ENCODE measurements around the gene HLF. TPM values are rescaled to one million over a fixed set of nuclear protein-coding genes. Genes with fewer than 3 reads are reported as not detected.

The HLF gene
- polyA plus RNA-seq, 2 donors, result 6.4 to 12.7 TPM

DNA sequence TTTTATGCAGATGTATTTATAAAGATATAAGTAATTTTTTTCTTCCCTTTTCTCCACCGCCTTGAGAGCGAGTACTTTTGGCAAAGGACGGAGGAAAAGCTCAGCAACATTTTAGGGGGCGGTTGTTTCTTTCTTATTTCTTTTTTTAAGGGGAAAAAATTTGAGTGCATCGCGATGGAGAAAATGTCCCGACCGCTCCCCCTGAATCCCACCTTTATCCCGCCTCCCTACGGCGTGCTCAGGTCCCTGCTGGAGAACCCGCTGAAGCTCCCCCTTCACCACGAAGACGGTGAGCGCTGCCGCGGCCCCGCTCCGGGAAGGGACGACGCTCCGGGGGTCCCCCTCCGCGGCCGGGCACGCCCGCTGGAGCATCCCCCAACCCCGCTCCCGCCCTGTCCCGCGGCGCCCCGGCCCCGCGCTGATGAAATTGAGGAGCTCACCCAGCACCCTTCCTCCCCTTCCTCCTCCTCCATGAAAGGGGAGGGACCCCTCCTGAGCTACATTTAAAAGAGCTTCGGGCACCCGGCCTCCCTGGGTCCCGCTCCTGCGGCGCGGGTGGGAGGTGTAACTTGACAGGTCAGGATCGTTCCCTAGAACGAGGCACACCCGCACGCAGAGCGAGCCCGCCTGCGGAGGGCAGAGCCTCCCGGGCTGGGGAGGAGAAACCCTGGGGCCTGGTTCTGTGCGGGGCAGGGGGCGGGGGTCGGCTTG, 706 bp downstream of the HLF start:
- WGBS, 2 donors, result 1 to 2% methylated on average over 52 of the region's 52 CpGs
- Histone ChIP-seq H3K36me3 (ENCODE audit: control insufficient read depth in 2 of 2, insufficient read depth in 2 of 2, low read length in 1 of 2) (peaks cover 0 to 3% of the 10 kb centered on the region in 2 donors), H3K27ac (ENCODE audit: low read depth in 2 of 2, low read length in 1 of 2) (peak overlapping the region; percentile 82 to 90), H3K4me3 (ENCODE audit: low read depth in 1 of 2, low read length in 2 of 2) (peak overlapping the region; percentile 53), H3K9me3 (ENCODE audit: control insufficient read depth in 2 of 2, insufficient read depth in 1 of 2, low read depth in 1 of 2, low read length in 1 of 2) (no peaks in the 10 kb centered on the region), H3K27me3 (ENCODE audit: control insufficient read depth in 1 of 2, insufficient read depth in 2 of 2, low read length in 2 of 2) (no peaks in the 10 kb centered on the region), H3K4me1 (ENCODE audit: control insufficient read depth in 2 of 2, insufficient read depth in 2 of 2, low read length in 1 of 2) (peaks cover 0 to 3% of the 10 kb centered on the region in 2 donors)

DNA sequence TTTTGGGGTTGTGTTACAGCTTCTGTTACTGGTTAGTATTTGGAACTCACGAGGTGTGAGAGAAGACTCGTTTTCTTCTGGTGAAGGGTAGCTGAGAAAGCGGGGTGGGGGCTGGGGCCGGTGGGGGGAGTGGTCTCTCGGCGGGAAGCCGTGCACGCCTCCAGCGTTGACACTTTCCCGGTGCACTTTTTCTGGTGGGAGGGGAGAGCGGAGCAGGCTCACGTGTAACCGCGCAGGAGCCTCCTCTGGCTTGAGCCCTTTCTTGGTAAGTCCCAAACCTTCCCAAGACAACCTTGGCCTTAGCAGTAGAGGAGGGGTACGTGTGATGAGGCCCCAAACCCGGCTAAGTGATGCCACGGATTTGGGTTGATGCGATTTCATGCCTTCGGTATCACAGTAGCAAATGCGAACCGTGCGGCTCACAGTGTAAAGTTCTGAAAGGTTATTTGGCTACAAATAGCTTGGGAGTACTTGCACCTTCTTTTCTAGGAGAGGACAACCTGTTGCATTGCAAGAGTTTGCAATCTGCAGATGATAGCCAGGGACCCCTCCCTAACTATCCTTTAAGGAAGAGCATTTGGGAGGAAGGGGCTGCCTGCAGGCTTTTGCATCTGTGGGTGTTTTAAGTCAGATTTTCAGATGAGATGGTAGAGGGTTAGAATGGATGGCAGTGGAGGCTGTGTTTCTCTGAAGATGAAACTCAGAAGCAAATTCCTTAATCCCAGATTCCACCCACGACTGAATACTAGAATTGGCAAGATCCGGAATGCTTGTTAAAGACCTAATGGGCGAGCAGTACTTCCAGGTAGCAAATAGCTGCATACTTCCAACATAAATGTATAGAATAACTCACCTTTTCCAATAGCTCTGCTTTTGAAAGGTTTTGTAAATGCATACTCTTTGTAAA, 1.5 kb downstream of the HLF start:
- Histone ChIP-seq H3K27ac (ENCODE audit: low read depth in 2 of 2, low read length in 1 of 2) (peak overlapping the region; percentile 82 to 90), H3K27me3 (ENCODE audit: control insufficient read depth in 1 of 2, insufficient read depth in 2 of 2, low read length in 2 of 2) (no peaks in the 10 kb centered on the region), H3K4me3 (ENCODE audit: low read depth in 1 of 2, low read length in 2 of 2) (peak overlapping the region; percentile 33 to 53), H3K9me3 (ENCODE audit: control insufficient read depth in 2 of 2, insufficient read depth in 1 of 2, low read depth in 1 of 2, low read length in 1 of 2) (no peaks in the 10 kb centered on the region), H3K36me3 (ENCODE audit: control insufficient read depth in 2 of 2, insufficient read depth in 2 of 2, low read length in 1 of 2) (peaks cover 0 to 3% of the 10 kb centered on the region in 2 donors), H3K4me1 (ENCODE audit: control insufficient read depth in 2 of 2, insufficient read depth in 2 of 2, low read length in 1 of 2) (peaks cover 0 to 3% of the 10 kb centered on the region in 2 donors)
- WGBS, 2 donors, result 7 to 14% methylated on average over 25 of the region's 25 CpGs

DNA sequence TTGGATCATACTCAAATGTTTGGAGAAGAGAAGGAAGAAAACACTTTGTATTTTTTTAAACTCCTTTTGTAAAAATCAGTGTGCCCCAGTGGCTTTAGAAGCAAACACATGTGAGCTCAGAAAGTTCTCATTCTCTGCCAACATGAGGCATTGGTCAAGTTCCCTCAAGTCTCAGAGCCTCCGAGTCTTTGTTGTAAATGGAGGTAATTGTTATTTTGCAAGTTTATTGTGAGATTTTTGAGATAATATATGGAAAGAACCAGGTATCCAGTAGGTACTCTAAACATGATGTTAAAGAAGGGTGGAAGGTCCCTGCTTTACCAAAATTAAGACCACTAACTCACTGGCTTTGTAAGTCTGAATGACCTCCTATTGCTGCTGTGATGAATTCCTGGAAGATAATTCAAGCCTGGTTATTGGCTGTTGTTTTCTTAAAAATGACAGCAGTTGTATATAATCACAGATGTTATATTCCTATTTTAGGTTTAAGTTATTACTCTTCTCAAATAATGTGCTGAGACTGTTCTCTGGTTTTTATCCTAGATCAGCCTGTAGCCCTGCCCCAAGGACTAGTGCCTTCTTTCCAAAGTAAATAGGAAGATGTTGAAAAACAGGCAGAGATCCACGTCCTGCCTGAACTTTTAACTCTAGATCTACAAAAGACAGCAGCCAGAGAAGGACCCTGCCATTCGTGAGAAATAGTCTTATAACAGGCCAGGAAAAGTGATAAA, 2.4 kb downstream of the HLF start:
- peak overlapping the region in 1 of 2 donors; percentile 53 for H3K4me3 ChIP-seq (ENCODE audit: low read depth in 1 of 2, low read length in 2 of 2)
- 14 to 35% methylated on average over 3 of the region's 3 CpGs for WGBS, 2 donors

DNA sequence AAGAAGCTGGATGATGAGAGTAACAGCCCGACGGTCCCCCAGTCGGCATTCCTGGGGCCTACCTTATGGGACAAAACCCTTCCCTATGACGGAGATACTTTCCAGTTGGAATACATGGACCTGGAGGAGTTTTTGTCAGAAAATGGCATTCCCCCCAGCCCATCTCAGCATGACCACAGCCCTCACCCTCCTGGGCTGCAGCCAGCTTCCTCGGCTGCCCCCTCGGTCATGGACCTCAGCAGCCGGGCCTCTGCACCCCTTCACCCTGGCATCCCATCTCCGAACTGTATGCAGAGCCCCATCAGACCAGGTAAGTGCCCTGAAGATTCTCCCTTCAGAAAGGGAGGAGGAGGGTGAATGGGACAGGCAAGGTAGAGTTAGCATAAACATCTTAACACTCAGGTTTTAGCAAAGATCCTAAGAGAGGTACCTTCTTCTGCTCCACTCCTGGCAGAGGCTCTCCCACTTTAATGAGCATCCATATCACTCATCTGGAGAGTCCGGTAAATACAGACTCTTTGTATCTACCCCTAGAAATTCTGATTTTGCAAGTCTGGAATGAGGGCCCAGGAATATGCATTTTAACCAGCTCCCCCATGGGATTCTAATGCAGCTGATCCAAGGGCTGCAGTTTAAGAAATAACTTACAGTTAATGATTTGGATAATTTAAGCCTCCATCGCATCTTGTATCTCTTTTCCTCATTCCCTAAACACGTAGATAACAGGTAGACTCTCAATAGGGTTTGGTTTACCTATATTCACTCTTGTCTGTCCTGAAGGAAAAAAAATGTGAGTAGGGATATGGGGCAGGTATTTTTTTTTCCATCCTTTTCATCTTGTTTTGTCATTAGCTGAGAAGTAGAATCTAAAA, 3.3 kb downstream of the HLF start:
- peak overlapping the region; percentile 57 to 73 for H3K27ac ChIP-seq (ENCODE audit: low read depth in 2 of 2, low read length in 1 of 2)
- peak overlapping the region; percentile 44 to 47 for H3K4me3 ChIP-seq (ENCODE audit: low read depth in 1 of 2, low read length in 2 of 2)
- 53 to 78% methylated on average over 11 of the region's 11 CpGs for WGBS, 2 donors
- no peaks in the 10 kb centered on the region for H3K9me3 ChIP-seq (ENCODE audit: control insufficient read depth in 2 of 2, insufficient read depth in 1 of 2, low read depth in 1 of 2, low read length in 1 of 2)
- peaks cover 0 to 3% of the 10 kb centered on the region in 2 donors for H3K36me3 ChIP-seq (ENCODE audit: control insufficient read depth in 2 of 2, insufficient read depth in 2 of 2, low read length in 1 of 2)
- peaks cover 0 to 3% of the 10 kb centered on the region in 2 donors for H3K4me1 ChIP-seq (ENCODE audit: control insufficient read depth in 2 of 2, insufficient read depth in 2 of 2, low read length in 1 of 2)
- no peaks in the 10 kb centered on the region for H3K27me3 ChIP-seq (ENCODE audit: control insufficient read depth in 1 of 2, insufficient read depth in 2 of 2, low read length in 2 of 2)

More for the DNA sequence above, 2.4 kb downstream of the HLF start:
- Histone ChIP-seq H3K9me3 (ENCODE audit: control insufficient read depth in 2 of 2, insufficient read depth in 1 of 2, low read depth in 1 of 2, low read length in 1 of 2) (no peaks in the 10 kb centered on the region), H3K27me3 (ENCODE audit: control insufficient read depth in 1 of 2, insufficient read depth in 2 of 2, low read length in 2 of 2) (no peaks in the 10 kb centered on the region), H3K36me3 (ENCODE audit: control insufficient read depth in 2 of 2, insufficient read depth in 2 of 2, low read length in 1 of 2) (peaks cover 0 to 3% of the 10 kb centered on the region in 2 donors), H3K27ac (ENCODE audit: low read depth in 2 of 2, low read length in 1 of 2) (peak overlapping the region; percentile 57 to 73), H3K4me1 (ENCODE audit: control insufficient read depth in 2 of 2, insufficient read depth in 2 of 2, low read length in 1 of 2) (peaks cover 0 to 3% of the 10 kb centered on the region in 2 donors)

DNA sequence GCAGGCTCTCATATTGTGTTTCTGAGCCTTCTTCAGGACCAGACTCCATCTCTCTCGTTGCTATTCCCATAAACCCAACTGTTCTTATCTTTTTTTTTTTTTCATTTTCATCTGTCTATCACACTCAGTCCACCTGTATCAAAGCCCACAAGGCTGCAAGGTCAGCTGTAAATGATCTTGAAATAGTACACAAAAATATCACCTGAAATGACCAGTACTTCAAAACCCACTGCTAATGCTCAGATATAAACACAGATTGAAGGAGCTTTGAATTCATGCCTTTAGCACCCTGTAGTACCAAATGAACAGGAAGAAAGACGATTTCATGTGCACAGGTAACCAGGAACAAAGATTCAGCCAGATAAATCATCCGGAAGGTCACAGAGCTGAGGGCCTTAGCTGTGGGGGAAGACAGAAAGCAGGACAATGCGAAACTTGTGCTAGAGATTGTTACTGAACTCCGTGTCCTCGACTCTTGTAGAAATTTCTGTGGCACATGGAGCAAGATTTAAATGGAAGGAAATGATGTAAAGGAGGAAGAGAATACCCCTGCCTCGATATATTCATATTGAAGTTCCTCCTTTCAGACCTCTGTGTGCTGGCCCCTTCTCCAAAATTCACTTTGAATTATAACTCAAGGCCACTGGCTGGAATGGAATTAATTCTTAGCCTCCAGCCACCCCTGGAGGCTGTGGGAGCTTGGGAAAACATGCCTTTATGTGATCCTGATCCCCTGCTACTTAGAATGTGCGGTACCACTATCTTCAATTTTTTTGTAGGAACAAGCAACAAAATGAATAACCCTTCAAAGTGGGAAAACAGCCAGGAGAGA, 4.1 kb downstream of the HLF start:
- 42 to 60% methylated on average over 8 of the region's 8 CpGs for WGBS, 2 donors
- H3K4me3 ChIP-seq (ENCODE audit: low read depth in 1 of 2, low read length in 2 of 2), result peak overlapping the region in 1 of 2 donors; percentile 47
- peaks cover 0 to 9% of the 10 kb centered on the region in 2 donors for H3K4me1 ChIP-seq (ENCODE audit: control insufficient read depth in 2 of 2, insufficient read depth in 2 of 2, low read length in 1 of 2)
- H3K36me3 ChIP-seq (ENCODE audit: control insufficient read depth in 2 of 2, insufficient read depth in 2 of 2, low read length in 1 of 2), result peaks cover 0 to 3% of the 10 kb centered on the region in 2 donors
- H3K9me3 ChIP-seq (ENCODE audit: control insufficient read depth in 2 of 2, insufficient read depth in 1 of 2, low read depth in 1 of 2, low read length in 1 of 2), result no peaks in the 10 kb centered on the region
- peak overlapping the region; percentile 40 to 42 for H3K27ac ChIP-seq (ENCODE audit: low read depth in 2 of 2, low read length in 1 of 2)
- H3K27me3 ChIP-seq (ENCODE audit: control insufficient read depth in 1 of 2, insufficient read depth in 2 of 2, low read length in 2 of 2), result no peaks in the 10 kb centered on the region

DNA sequence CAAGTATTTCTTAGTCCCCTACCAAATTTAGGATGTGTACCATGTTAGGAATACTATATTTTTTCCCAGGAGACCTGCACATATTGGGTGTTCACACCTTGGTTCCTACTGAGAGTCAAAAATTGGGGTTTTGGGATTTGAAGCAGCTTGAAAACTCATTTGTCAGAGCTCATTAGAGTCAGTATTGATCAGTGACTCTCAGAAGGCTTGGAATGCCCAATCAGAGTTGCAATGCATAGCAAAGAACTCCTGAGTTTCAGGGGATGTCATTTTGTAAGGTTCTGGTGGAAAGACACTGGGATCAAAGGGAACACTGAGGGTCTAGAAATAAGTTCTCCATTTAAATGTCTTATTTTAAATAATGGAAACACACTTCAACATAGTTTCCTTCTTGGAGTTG, 5.1 kb downstream of the HLF start:
- H3K9me3 ChIP-seq (ENCODE audit: control insufficient read depth in 2 of 2, insufficient read depth in 1 of 2, low read depth in 1 of 2, low read length in 1 of 2), result no peaks in the 10 kb centered on the region
- peaks cover 0 to 3% of the 10 kb centered on the region in 2 donors for H3K36me3 ChIP-seq (ENCODE audit: control insufficient read depth in 2 of 2, insufficient read depth in 2 of 2, low read length in 1 of 2)
- no peaks in the 10 kb centered on the region for H3K27me3 ChIP-seq (ENCODE audit: control insufficient read depth in 1 of 2, insufficient read depth in 2 of 2, low read length in 2 of 2)
- H3K4me1 ChIP-seq (ENCODE audit: control insufficient read depth in 2 of 2, insufficient read depth in 2 of 2, low read length in 1 of 2), result peaks cover 0 to 9% of the 10 kb centered on the region in 2 donors
- no peak overlapping the region for H3K27ac ChIP-seq (ENCODE audit: low read depth in 2 of 2, low read length in 1 of 2)
- peak overlapping the region in 1 of 2 donors; percentile 13 for H3K4me3 ChIP-seq (ENCODE audit: low read depth in 1 of 2, low read length in 2 of 2)

DNA sequence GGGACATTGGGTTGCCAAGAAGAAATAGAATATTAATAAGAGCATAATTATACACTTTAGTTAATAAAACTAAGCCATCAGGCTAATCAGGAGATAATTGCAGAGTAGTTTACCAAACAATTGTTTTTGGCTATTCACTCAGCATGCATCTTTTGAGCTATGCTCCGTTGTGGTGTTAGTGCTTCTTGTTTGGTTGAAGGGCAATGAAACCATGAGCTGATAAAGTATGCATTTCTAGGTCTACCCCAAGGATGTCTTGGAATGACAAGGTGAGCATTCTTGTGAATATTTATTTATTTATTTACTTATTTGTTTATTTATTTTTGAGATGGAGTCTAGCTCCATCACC, 6.4 kb downstream of the HLF start:
- Histone ChIP-seq H3K27ac (ENCODE audit: low read depth in 2 of 2, low read length in 1 of 2) (no peak overlapping the region), H3K27me3 (ENCODE audit: control insufficient read depth in 1 of 2, insufficient read depth in 2 of 2, low read length in 2 of 2) (no peaks in the 10 kb centered on the region), H3K9me3 (ENCODE audit: control insufficient read depth in 2 of 2, insufficient read depth in 1 of 2, low read depth in 1 of 2, low read length in 1 of 2) (no peaks in the 10 kb centered on the region), H3K4me1 (ENCODE audit: control insufficient read depth in 2 of 2, insufficient read depth in 2 of 2, low read length in 1 of 2) (peaks cover 0 to 9% of the 10 kb centered on the region in 2 donors), H3K36me3 (ENCODE audit: control insufficient read depth in 2 of 2, insufficient read depth in 2 of 2, low read length in 1 of 2) (peaks cover 0 to 3% of the 10 kb centered on the region in 2 donors), H3K4me3 (ENCODE audit: low read depth in 1 of 2, low read length in 2 of 2) (no peak overlapping the region)
- 78 to 81% methylated on average over 1 of the region's 1 CpG for WGBS, 2 donors

DNA sequence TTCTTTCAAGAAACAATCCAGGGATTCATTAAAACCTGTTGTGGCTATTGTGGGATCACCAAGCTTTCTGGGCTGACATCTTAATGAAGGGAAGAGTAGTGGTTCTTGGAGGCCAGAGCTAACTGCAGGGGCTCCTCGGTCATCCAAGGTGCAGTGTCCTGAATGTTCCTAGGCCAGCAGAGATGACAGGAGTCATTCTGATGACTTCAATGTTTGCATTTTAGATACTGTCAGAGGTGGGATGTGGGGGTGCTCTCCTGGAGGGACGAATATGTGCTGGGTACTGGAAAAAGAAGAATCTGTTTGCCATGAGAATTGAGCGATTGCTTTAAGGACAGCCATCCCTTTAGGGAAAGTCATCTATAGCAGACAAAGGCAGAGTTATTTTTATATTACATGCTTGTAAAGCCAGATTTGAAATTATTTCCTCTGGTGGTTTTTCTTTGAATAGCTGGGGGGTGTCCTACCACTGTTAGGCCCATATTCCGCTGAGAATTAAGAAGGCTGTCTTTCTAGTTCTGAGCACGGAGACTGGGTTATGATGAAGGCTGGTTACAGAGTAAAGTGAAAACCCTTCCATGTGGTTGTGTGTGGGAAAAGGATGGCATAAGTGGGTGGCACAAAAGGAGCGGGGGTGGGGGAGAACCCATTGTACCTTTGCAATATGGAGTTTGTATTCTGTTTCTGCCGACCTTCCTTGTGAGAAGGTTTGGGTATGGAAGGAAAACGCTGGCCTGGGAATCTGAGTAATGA, 7.4 kb downstream of the HLF start:
- Histone ChIP-seq H3K4me1 (ENCODE audit: control insufficient read depth in 2 of 2, insufficient read depth in 2 of 2, low read length in 1 of 2) (peaks cover 4 to 9% of the 10 kb centered on the region in 2 donors), H3K27me3 (ENCODE audit: control insufficient read depth in 1 of 2, insufficient read depth in 2 of 2, low read length in 2 of 2) (no peaks in the 10 kb centered on the region), H3K4me3 (ENCODE audit: low read depth in 1 of 2, low read length in 2 of 2) (no peak overlapping the region), H3K9me3 (ENCODE audit: control insufficient read depth in 2 of 2, insufficient read depth in 1 of 2, low read depth in 1 of 2, low read length in 1 of 2) (no peaks in the 10 kb centered on the region), H3K27ac (ENCODE audit: low read depth in 2 of 2, low read length in 1 of 2) (peak overlapping the region; percentile 76 to 91), H3K36me3 (ENCODE audit: control insufficient read depth in 2 of 2, insufficient read depth in 2 of 2, low read length in 1 of 2) (peaks cover 0 to 3% of the 10 kb centered on the region in 2 donors)
- WGBS, 2 donors, result 69 to 76% methylated on average over 8 of the region's 8 CpGs

All from esophagus (tissue), 2 donors.